GM18861 (cell line): ENCODE measurements around the gene FGF13.

Source experiments
- ATAC-seq: cut with Tn5 transposase; IDR thresholded peaks from one replicate; pipeline ENCODE4 v1.9.1; 2021; ENCODE audit not compliant: unreplicated experiment

FGF13 gene

GRCh38 chrX:138664466-138664865, 47.1 kb downstream of the FGF13 start:
- no peak for ATAC-seq

DNA sequence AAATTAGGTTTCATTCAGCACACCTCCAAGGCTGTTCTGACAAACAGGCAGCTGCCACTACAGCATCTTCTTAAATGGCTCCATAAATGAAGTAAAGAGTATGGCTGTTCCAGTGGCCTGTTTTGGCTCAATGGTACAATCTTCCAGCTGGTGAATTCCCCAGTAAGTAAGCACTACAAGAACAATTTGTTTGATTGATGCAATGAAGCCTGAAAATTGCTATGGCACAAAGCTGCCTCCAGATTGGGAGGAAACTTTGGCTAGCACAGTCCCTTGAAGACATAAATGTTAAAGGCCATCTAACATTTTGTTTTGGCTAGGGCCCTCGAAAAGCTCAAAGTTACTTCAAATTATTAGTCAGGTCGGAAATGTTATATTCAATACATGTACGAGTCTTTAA, 47.5 kb downstream of the FGF13 start:
- no peak for ATAC-seq

DNA sequence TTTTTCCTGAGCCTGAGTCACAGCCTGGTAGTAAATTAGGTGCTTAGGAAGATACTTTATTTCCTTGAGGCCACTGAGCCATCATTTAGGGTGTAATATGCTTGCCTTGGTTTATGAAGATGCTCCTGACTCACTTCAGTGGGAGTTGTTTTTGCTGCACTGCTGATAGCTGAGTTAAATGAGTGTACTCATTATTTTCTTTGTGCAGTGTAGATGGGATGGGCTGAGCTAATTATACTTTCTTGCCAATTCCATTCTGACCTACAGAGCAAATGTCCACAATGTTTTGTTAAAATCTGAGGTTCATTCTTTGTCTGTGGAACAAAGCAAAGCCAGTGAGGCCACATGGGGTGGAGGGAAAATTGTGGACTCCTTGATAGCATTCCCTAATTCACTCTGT, 60.0 kb downstream of the FGF13 start:
- ATAC-seq, result no peak

DNA sequence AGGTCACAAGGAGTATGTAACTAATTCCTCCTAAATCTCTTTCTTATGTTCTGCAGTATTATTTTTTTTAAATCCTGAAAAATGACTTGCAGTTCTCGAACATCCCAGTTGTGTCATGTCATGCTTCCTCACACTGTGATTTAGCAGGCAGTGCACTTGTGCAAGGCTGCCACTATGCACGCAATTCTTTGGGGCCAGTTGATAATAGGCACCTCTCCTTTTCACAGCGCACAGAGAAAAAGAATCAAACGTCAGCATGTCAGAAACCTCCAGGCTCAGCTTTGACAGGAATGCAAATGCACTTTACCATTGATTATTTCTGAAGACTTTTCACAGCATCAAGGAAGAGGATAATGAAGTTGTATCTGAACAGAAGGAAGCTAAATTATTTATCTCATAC, 62.9 kb downstream of the FGF13 start:
- no peak for ATAC-seq

- ATAC-seq, result no peak
Measured at GRCh38 chrX:138638996-138639395, 72.5 kb downstream of the FGF13 start.
